ENCODE data around the gene GSN.

Gene GSN

GRCh38 chr9:121246821-121247561 is 21.0 kb upstream of the GSN start:
- TF ChIP-seq CTCF (IDR thresholded peaks at IDR 0.05; ENCODE audit: borderline replicate concordance, insufficient read depth, low read depth, low read length), result no peak
- H3K4me3 ChIP-seq (ENCODE audit: low read depth, low read length), result no peak overlapping the region

- TF ChIP-seq CTCF (IDR thresholded peaks at IDR 0.05; ENCODE audit: borderline replicate concordance, insufficient read depth, low read depth, low read length), result no peak
- H3K4me3 ChIP-seq (ENCODE audit: low read depth, low read length), result no peak overlapping the region
Observed at GRCh38 chr9:121249563-121249962, 18.4 kb upstream of the GSN start.

- no peak for TF ChIP-seq CTCF (IDR thresholded peaks at IDR 0.05; ENCODE audit: borderline replicate concordance, insufficient read depth, low read depth, low read length)
- no peak overlapping the region for H3K4me3 ChIP-seq (ENCODE audit: low read depth, low read length)
Observed at GRCh38 chr9:121252104-121252851, 15.7 kb upstream of the GSN start.

GRCh38 chr9:121253162-121253561 is 14.8 kb upstream of the GSN start:
- H3K4me3 ChIP-seq (ENCODE audit: low read depth, low read length), result no peak overlapping the region
- TF ChIP-seq CTCF (IDR thresholded peaks at IDR 0.05; ENCODE audit: borderline replicate concordance, insufficient read depth, low read depth, low read length), result no peak

GRCh38 chr9:121253821-121254501 is 14.0 kb upstream of the GSN start:
- no peak for TF ChIP-seq CTCF (IDR thresholded peaks at IDR 0.05; ENCODE audit: borderline replicate concordance, insufficient read depth, low read depth, low read length)
- no peak overlapping the region for H3K4me3 ChIP-seq (ENCODE audit: low read depth, low read length)

GRCh38 chr9:121259498-121259897 is 8.5 kb upstream of the GSN start:
- TF ChIP-seq CTCF (IDR thresholded peaks at IDR 0.05; ENCODE audit: borderline replicate concordance, insufficient read depth, low read depth, low read length), result no peak

More at GRCh38 chr9:121259498-121259897, 8.5 kb upstream of the GSN start:
- H3K4me3 ChIP-seq (ENCODE audit: low read depth, low read length), result no peak overlapping the region
